Stimulated activated CD4-positive, alpha-beta T cell treated with anti-CD3 and anti-CD28 coated beads, Interleukin-4, amount 100 ng/mL, for 1 hour (primary cell): ENCODE measurements around the gene RASSF6.
"Not testable (repeated sequence)": the region's sequence is repeated elsewhere in the genome, so short reads cannot be mapped to it uniquely, and the experiment has no call there.

ENCODE experiments used
- DNase-seq: peaks from one replicate; pipeline ENCODE4 v3.0.0-alpha.2; 2020

The RASSF6 gene

GRCh38 chr4:73609706-73610105 is 10.5 kb downstream of the RASSF6 start:
- no peak for DNase-seq

- DNase-seq: no peak
Observed at GRCh38 chr4:73608689-73609594, 11.3 kb downstream of the RASSF6 start.

- no peak for DNase-seq
Observed at GRCh38 chr4:73607375-73608033, 12.7 kb downstream of the RASSF6 start.

- DNase-seq: no peak
Observed at GRCh38 chr4:73606465-73606974, 13.7 kb downstream of the RASSF6 start.

- no peak for DNase-seq
Observed at GRCh38 chr4:73603854-73604584, 16.2 kb downstream of the RASSF6 start.

GRCh38 chr4:73603271-73603710 is 16.9 kb downstream of the RASSF6 start:
- no peak for DNase-seq

- DNase-seq: no peak
Observed at GRCh38 chr4:73600954-73601353, 19.3 kb downstream of the RASSF6 start.

- no peak for DNase-seq
Observed at GRCh38 chr4:73599182-73599581, 21.1 kb downstream of the RASSF6 start.

GRCh38 chr4:73597594-73597993 is 22.6 kb downstream of the RASSF6 start:
- DNase-seq: no peak

GRCh38 chr4:73597183-73597582 is 23.1 kb downstream of the RASSF6 start:
- DNase-seq: not testable (repeated sequence)

- DNase-seq: no peak
Observed at GRCh38 chr4:73596001-73596400, 24.2 kb downstream of the RASSF6 start.

- DNase-seq: no peak
Observed at GRCh38 chr4:73593631-73594241, 26.5 kb downstream of the RASSF6 start.

- DNase-seq: no peak
Observed at GRCh38 chr4:73589887-73590801, 30.1 kb downstream of the RASSF6 start.

- DNase-seq: no peak
Observed at GRCh38 chr4:73589261-73589847, 30.9 kb downstream of the RASSF6 start.

- no peak for DNase-seq
Observed at GRCh38 chr4:73588613-73589012, 31.6 kb downstream of the RASSF6 start.

GRCh38 chr4:73586666-73587065 is 33.6 kb downstream of the RASSF6 start:
- no peak for DNase-seq

GRCh38 chr4:73586040-73586439 is 34.2 kb downstream of the RASSF6 start:
- DNase-seq: no peak

GRCh38 chr4:73585345-73585744 is 34.9 kb downstream of the RASSF6 start:
- no peak for DNase-seq

- DNase-seq: no peak
Observed at GRCh38 chr4:73583666-73584065, 36.6 kb downstream of the RASSF6 start.

- no peak for DNase-seq
Observed at GRCh38 chr4:73577371-73577770, 42.9 kb downstream of the RASSF6 start.

GRCh38 chr4:73576381-73576780 is 43.9 kb downstream of the RASSF6 start:
- no peak for DNase-seq
